Dermis microvascular lymphatic vessel endothelial cell (primary cell): ENCODE results near the gene EP400. TPM values are rescaled to one million over a fixed set of nuclear protein-coding genes. Genes with fewer than 3 reads are reported as not detected.
"Not testable (repeated sequence)": the region's sequence is repeated elsewhere in the genome, so short reads cannot be mapped to it uniquely, and the experiment has no call there.

Experiments used
- DNase-seq, 2 donors: peaks; one replicate each; pipeline versions ENCODE4 v3.0.0 to v3.0.0-alpha.2; 2010; ENCODE audit warnings: low read depth in 2 of 2
- total RNA-seq: library from RNA; depleted of rRNA; stranded (reverse); fragments of >200 nt; gene quantifications from 2 replicates; pipeline ENCODE4 v1.2.1, GENCODE V29; 2014

The EP400 gene
- total RNA-seq, 1 donor from 2014 or later, result 5.9 TPM

- DNase-seq, result no peak
These were observed 94.2 kb downstream of the EP400 start for GRCh38 chr12:132043770-132044467.

- no peak for DNase-seq
These were observed 95.1 kb downstream of the EP400 start for GRCh38 chr12:132044661-132045412.

- DNase-seq, result no peak
These were observed 96.0 kb downstream of the EP400 start for GRCh38 chr12:132045751-132046150.

GRCh38 chr12:132046561-132046960 lies 96.8 kb downstream of the EP400 start:
- no peak for DNase-seq

GRCh38 chr12:132047630-132048029 lies 97.9 kb downstream of the EP400 start:
- DNase-seq, result not testable (repeated sequence)

- no peak for DNase-seq
These were observed 99.7 kb downstream of the EP400 start for GRCh38 chr12:132049442-132049841.

GRCh38 chr12:132049876-132050275 lies 100.1 kb downstream of the EP400 start:
- no peak for DNase-seq

GRCh38 chr12:132051718-132052117 lies 102.0 kb downstream of the EP400 start:
- DNase-seq, result peak in 1 of 2 donors; percentile 18

GRCh38 chr12:132052196-132052932 lies 102.6 kb downstream of the EP400 start:
- no peak for DNase-seq

- no peak for DNase-seq
These were observed 103.9 kb downstream of the EP400 start for GRCh38 chr12:132053338-132054330.

GRCh38 chr12:132054983-132055382 lies 105.2 kb downstream of the EP400 start:
- no peak for DNase-seq

- no peak for DNase-seq
These were observed 105.9 kb downstream of the EP400 start for GRCh38 chr12:132055535-132056096.

- DNase-seq, result no peak
These were observed 106.6 kb downstream of the EP400 start for GRCh38 chr12:132056320-132056719.

GRCh38 chr12:132056951-132057350 lies 107.2 kb downstream of the EP400 start:
- no peak for DNase-seq

GRCh38 chr12:132057691-132058090 lies 107.9 kb downstream of the EP400 start:
- no peak for DNase-seq

GRCh38 chr12:132061197-132061596 lies 111.5 kb downstream of the EP400 start:
- no peak for DNase-seq

GRCh38 chr12:132061641-132062430 lies 112.1 kb downstream of the EP400 start:
- no peak for DNase-seq

GRCh38 chr12:132062481-132062880 lies 112.7 kb downstream of the EP400 start:
- DNase-seq, result no peak

GRCh38 chr12:132063491-132063890 lies 113.7 kb downstream of the EP400 start:
- DNase-seq, result no peak

- no peak for DNase-seq
These were observed 114.9 kb downstream of the EP400 start for GRCh38 chr12:132064631-132065030.
